HG02642 (cell line): ENCODE results near the gene CALCR.

Experiments
- ATAC-seq: cut with Tn5 transposase; IDR thresholded peaks from one replicate; pipeline ENCODE4 v1.9.1; 2021; ENCODE audit warnings: mild to moderate bottlenecking; ENCODE audit not compliant: unreplicated experiment, poor library complexity

CALCR gene

GRCh38 chr7:93461350-93461749 is 113.2 kb downstream of the CALCR start:
- ATAC-seq = no peak

- ATAC-seq = no peak
These were observed 121.3 kb downstream of the CALCR start for GRCh38 chr7:93453262-93453661.

GRCh38 chr7:93448176-93448575 is 126.3 kb downstream of the CALCR start:
- no peak for ATAC-seq

GRCh38 chr7:93447509-93447908 is 127.0 kb downstream of the CALCR start:
- ATAC-seq = no peak

- ATAC-seq = peak; percentile 87
These were observed 131.9 kb downstream of the CALCR start for GRCh38 chr7:93442478-93443224.

- no peak for ATAC-seq
These were observed 138.7 kb downstream of the CALCR start for GRCh38 chr7:93435791-93436190.

- ATAC-seq = no peak
These were observed 142.4 kb downstream of the CALCR start for GRCh38 chr7:93432130-93432529.

- no peak for ATAC-seq
These were observed 143.5 kb downstream of the CALCR start for GRCh38 chr7:93430917-93431588.

GRCh38 chr7:93429563-93429962 is 145.0 kb downstream of the CALCR start:
- ATAC-seq = no peak

GRCh38 chr7:93427107-93427506 is 147.4 kb downstream of the CALCR start:
- ATAC-seq = no peak

GRCh38 chr7:93426155-93426696 is 148.3 kb downstream of the CALCR start:
- ATAC-seq = no peak

- no peak for ATAC-seq
These were observed 159.9 kb downstream of the CALCR start for GRCh38 chr7:93414574-93414973.

- ATAC-seq = no peak
These were observed 165.2 kb downstream of the CALCR start for GRCh38 chr7:93409324-93409723.

- ATAC-seq = no peak
These were observed 167.3 kb downstream of the CALCR start for GRCh38 chr7:93407239-93407638.

- no peak for ATAC-seq
These were observed 171.6 kb downstream of the CALCR start for GRCh38 chr7:93402944-93403343.

- no peak for ATAC-seq
These were observed 174.9 kb downstream of the CALCR start for GRCh38 chr7:93399642-93400041.

GRCh38 chr7:93392984-93393383 is 181.5 kb downstream of the CALCR start:
- ATAC-seq = no peak

GRCh38 chr7:93390660-93391059 is 183.9 kb downstream of the CALCR start:
- no peak for ATAC-seq

- ATAC-seq = no peak
These were observed 192.2 kb downstream of the CALCR start for GRCh38 chr7:93382362-93382761.

- ATAC-seq = no peak
These were observed 196.3 kb downstream of the CALCR start for GRCh38 chr7:93378131-93378760.

- peak; percentile 52 for ATAC-seq
These were observed 198.9 kb downstream of the CALCR start for GRCh38 chr7:93375603-93376002.
